Endometrial microvascular endothelial cells (primary cell): ENCODE measurements around the gene CCT5. TPM values are rescaled to one million over a fixed set of nuclear protein-coding genes. Genes with fewer than 3 reads are reported as not detected.

ENCODE experiments used
- in situ Hi-C: cut with HindIII; loops from 2 replicates; pipeline ENCODE4 v1.10.0; 2017; ENCODE audit warnings: low sequenced_read_pairs, low pct_unique_long_range_greater_than_20kb; ENCODE audit errors: inconsistent ontology term
- total RNA-seq: library from RNA; depleted of rRNA; stranded (reverse); fragments of >200 nt; gene quantifications from one replicate; pipeline ENCODE4 v1.2.3, GENCODE V29; 2015; ENCODE audit errors: inconsistent ontology term

Gene CCT5
- total RNA-seq, result 698 TPM

- in situ Hi-C loops, result no loop called here
Observed at GRCh38 chr5:10249948-10250805, at the start of gene CCT5. Gene CCT5, plus strand, starts transcription at chr5:10250280. Its CDS starts 61 bp downstream, at chr5:10250341.

GRCh38 chr5:10201223-10201868 is 48.7 kb upstream of the CCT5 start:
- in situ Hi-C loops, result no loop called here

GRCh38 chr5:10202089-10202910 is 47.8 kb upstream of the CCT5 start:
- in situ Hi-C loops, result no loop called here

GRCh38 chr5:10209004-10209403 is 41.1 kb upstream of the CCT5 start:
- in situ Hi-C loops, result no loop called here

GRCh38 chr5:10213316-10213715 is 36.8 kb upstream of the CCT5 start:
- in situ Hi-C loops, result no loop called here

DNA sequence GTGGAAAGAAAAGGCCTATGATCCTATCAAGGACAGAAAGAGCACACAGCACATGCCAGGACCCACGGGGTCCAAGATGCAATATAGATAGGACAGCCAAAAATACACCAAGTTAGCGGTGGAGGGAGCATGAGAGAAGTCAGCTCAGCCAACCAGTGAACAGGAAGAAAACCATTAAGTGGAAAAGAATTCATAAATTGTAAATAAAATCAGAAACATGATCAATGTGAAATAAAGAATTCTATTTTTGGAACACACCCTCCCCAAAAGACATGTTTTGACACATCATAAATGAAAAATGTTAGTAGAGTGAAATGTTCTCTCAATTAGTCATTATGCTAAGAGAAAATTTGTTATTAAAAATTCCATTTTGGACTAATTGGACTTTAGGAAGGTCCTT is 36.0 kb upstream of the CCT5 start:
- in situ Hi-C loops, result no loop called here

DNA sequence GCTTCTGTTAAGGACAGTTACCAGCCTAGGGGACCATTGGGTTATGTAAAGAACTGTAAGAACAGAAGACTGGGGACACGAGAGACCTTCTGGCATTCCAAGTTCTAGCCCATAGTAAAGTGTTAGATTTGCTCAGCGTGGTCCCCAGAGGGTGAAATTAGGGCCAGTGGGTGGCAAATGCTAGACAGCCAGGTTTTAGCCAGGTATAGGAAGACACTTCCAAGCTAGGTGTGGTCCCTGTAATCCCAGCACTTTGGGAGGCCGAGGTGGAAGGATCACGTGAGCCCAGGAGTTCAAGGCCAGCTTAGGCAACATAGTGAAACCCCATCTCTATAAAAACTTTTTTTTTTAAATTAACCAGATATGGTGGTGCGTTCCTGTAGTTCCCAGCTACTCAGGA is 34.7 kb upstream of the CCT5 start:
- in situ Hi-C loops, result no loop called here

GRCh38 chr5:10216107-10216506 is 34.0 kb upstream of the CCT5 start:
- in situ Hi-C loops, result no loop called here

GRCh38 chr5:10218658-10219057 is 31.4 kb upstream of the CCT5 start:
- in situ Hi-C loops, result no loop called here

GRCh38 chr5:10219068-10219467 is 31.0 kb upstream of the CCT5 start:
- in situ Hi-C loops, result no loop called here

- in situ Hi-C loops, result no loop called here
Observed at GRCh38 chr5:10220248-10220647, 29.8 kb upstream of the CCT5 start.

DNA sequence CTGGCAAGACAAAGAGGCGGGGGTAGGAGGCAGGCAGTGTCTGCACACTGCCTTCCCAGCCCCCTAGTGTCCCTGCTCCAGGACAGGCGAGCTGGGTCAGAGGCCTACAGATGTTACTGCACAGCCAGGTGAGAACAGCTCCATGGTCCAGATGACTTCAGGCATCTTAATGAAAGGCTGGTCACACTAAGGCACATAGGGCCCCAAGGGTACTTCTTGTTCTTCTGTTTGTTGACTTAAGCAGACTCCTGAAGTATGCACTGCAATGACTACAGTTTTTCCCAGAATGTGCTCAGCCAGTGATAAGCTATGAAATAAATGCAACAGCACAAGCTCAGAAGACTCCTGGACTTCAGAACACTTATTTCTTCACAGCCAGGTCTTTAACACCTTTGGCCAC is 27.8 kb upstream of the CCT5 start:
- in situ Hi-C loops, result no loop called here

GRCh38 chr5:10227379-10227778 is 22.7 kb upstream of the CCT5 start:
- in situ Hi-C loops, result no loop called here

GRCh38 chr5:10228288-10228687 is 21.8 kb upstream of the CCT5 start:
- in situ Hi-C loops, result no loop called here

GRCh38 chr5:10229306-10230048 is 20.6 kb upstream of the CCT5 start:
- in situ Hi-C loops, result no loop called here

DNA sequence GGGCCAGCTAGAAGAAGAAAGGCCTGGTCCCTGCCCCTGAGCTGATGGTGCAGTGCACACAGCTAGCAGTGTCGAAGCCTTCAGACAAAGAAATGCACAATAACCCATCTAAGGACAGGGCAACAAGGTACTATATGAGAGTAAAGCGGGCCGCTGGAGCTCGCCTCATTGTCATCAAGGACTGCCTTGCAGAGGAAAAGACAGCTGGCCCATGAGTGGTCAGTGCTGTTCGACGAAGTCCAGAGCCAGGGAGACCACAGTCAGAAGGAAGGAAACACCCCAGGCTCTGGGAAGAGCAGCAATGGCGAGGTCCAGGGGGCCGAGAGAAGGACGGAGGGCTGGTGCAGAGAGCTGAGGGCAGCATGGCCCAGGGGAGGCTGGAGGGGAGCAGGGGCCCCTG is 17.7 kb upstream of the CCT5 start:
- in situ Hi-C loops, result no loop called here

- in situ Hi-C loops, result no loop called here
Observed at GRCh38 chr5:10233011-10233410, 17.1 kb upstream of the CCT5 start.

GRCh38 chr5:10233505-10233904 is 16.6 kb upstream of the CCT5 start:
- in situ Hi-C loops, result no loop called here

GRCh38 chr5:10235350-10235749 is 14.7 kb upstream of the CCT5 start:
- in situ Hi-C loops, result no loop called here
